SH-SY5Y (cell line): ENCODE results near the gene TRIO.
A peak's percentile ranks its signal among the peaks of the same experiment; 100 is the strongest.

ENCODE experiments used
- GATA2 ChIP-seq: IDR thresholded peaks from 2 replicates; pipeline ENCODE4 v1.6.1; 2011; ENCODE audit warnings: mild to moderate bottlenecking, low read depth, low read length
- GATA3 ChIP-seq: IDR thresholded peaks from 2 replicates; pipeline ENCODE4 v1.6.1; 2011; ENCODE audit warnings: low read depth, mild to moderate bottlenecking, low read length, moderate library complexity

TRIO gene

DNA sequence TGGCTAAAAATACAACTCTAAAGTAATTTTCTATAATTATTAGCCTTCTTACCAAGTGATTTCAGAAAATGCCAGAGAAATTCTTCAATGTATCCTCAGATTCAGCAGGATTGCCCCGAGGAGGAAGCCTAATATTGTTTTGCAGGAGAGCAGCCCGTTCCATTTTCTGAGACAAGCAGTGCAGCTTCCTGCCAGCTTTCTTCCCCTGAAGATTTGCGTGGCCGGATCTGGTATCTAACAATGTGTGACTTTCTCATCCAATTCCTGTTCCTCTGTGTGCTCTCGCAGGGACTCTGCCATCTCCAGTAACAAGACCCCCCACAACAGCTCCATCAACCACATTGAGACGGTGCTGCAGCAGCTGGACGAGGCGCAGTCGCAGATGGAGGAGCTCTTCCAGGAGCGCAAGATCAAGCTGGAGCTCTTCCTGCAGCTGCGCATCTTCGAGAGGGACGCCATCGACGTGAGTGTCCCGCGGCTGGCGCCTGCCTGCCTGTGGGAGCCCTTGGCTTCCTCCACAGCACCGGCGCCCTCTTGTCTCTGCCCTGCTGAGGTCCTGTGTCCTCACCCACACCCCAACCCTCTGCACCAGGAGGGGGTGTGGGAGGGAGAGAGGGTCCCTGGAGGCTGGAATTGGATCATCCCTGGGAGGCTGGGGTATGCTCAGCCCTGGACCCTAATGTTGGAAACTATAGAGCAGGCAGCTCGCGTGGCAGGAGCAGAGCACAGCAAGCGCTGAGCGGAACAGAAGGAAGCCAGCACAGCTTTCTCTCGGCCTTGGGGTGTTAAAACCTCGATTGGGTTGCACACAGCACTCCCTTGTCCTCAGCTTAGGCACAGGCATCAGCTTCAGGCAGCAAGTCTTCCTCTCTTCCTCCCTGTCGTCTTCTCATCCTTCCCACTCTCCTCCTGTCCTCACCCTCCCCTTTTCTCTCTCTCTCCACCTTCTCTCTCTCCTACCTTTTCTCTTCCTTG is 216.2 kb downstream of the TRIO start:
- TF ChIP-seq GATA3, result no peak
- TF ChIP-seq GATA2, result no peak

DNA sequence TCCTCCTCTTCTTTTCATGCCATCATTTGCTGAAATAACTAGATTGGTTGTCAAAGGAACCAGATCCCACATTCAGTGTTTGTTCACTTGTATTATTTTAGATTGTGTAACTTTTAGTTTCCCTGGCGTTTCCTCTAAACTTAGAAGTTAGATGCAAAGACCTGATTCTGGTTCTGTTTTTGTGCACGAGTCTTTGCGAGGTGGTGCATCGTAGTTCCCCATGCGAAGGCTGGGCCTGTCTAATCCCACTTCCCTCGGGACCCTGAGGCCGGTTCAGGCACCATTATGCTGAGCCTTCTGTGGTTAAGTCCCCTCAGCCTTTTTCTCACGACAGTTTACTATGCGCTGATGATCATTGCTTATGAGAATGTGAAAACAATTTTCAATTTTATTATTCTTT is 219.3 kb downstream of the TRIO start:
- TF ChIP-seq GATA2 (no peak), GATA3 (no peak)

DNA sequence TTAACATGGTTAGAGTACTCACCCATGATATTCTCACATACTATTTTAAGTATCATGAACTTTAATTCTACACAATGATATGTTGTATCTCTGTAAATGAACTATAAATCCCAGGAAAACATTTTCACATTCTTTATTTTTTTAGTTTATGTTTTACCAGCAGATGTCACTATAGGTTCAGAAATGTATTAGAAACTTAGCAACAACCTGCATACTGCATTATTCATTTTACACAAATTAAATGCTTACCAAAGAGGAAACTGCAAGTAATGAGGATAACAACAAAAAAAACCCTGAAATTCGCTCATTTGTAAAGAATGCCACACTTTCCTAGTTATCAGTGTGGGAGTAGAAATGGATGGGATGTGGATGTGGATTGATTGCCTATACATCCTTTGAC is 221.0 kb downstream of the TRIO start:
- TF ChIP-seq GATA3 (no peak), GATA2 (no peak)

DNA sequence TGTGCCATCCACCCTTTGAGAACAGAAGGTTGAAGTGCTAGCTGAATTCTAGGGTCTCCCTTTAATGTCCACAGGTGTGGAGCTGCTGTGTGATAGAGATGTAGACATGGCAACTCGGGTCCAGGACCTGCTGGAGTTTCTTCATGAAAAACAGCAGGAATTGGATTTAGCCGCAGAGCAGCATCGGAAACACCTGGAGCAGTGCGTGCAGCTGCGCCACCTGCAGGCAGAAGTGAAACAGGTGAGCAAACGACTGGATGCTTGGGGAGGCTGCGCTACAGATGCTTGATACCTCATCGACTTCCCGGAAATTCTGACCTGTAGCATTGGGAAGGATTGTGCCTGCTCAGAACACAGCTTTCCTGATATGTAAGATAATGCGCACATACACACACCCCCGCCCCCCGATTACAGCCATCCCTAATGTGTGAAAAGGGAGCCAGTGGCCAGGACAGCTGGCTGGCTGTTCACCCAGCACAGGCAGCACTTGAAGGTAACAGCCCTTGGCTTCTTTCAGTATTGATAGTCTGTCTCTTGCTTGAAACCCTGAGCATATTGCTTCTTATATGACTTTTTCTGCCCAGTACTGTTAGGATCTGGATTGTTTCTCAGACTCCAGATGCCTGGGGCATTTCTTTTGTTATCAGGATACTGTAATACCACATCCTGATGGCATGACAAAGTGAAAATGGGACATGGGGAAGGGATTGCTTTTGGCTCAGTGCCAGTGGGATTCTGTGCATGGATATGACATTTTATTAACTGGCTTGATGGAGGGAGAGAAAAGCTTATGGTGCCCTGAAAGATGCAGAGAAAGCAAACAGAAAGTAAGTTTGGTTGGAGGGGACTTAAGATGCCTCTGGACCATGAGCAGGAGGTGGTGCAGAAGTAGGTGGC is 221.7 kb downstream of the TRIO start:
- TF ChIP-seq GATA2 (peak; percentile 30; the same call in 1 of the 2 replicates), GATA3 (no peak)

DNA sequence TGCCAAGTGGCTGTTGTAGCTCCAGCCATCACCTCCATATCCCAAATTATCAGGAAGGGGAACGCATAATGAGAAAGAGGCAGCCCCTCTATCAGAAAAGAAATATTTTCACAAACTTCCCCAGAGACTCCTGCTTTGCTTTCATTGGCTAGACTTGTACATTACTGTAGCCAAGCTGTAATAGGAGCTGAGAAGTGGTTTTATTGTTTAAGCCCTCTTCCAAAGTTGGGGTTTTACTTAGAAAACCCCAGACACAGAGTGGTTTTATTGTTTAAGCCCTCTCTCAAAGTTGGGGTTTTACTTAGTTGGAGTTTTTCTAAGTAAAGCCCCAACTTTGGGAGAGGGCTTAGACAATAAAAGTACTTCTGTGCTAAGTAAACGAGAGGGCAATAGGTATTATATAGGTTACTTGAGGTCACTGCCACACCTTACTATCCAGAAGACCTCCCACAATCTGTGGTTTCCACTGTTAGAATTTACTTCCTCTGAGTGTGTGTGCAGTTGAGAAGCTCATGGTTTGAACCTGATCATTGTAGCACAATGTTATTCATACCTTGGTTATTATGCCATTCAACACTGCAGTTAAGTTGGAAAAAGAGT is 222.8 kb downstream of the TRIO start:
- TF ChIP-seq GATA3 (no peak), GATA2 (no peak)

DNA sequence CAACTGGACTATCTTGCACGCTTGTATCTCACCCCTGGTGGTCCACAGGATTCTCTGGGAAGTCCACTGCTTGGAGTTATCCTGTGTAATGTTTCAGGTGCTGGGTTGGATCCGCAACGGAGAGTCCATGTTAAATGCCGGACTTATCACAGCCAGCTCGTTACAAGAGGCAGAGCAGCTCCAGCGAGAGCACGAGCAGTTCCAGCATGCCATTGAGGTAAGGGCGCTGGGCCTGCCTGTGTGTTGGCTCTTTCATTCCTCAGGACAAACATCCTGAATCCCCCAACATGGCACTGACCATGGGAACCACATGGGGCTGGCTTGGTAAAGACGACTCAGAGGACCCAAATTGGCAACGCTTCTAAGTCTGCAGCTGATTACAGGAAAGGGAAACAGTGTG is 223.6 kb downstream of the TRIO start:
- TF ChIP-seq GATA3, result no peak
- no peak for TF ChIP-seq GATA2

DNA sequence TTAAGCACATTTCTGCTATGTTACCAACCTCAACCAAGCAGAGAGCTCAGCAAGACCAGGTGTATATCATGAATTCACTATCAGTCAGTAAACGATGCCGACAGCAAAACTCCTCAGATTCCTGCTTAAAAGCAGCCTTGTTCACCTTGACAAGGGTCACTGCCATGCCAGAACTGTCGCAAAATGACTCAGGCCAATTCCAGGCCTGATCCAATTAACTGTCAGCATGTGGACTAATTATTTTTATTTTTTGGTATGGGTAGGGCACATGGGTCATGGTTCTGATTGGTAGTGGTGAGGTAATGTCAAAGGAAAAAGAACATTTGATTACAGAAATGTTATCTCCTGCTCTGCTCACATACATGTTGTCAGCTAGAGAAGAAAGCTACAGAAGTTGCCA is 224.2 kb downstream of the TRIO start:
- no peak for TF ChIP-seq GATA2
- no peak for TF ChIP-seq GATA3

DNA sequence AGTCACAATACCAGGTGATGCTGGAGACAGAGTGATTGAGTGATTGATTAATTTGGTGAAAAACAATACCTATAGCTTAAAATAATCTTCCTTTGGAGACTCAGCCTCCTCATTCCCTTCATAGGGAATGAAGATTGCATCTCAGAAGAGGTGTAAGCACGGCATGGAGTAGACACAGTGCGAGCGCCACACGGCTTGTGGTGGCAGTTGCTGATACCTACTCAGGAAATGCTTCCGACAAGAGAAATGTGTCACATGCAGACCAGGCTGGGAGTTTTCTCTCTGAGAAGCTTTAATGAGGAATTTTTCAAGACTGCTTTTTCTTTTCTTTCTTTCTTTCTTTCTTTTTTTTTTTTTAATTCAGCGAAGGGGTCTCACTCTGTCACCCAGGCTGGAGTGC is 226.6 kb downstream of the TRIO start:
- no peak for TF ChIP-seq GATA2
- no peak for TF ChIP-seq GATA3

DNA sequence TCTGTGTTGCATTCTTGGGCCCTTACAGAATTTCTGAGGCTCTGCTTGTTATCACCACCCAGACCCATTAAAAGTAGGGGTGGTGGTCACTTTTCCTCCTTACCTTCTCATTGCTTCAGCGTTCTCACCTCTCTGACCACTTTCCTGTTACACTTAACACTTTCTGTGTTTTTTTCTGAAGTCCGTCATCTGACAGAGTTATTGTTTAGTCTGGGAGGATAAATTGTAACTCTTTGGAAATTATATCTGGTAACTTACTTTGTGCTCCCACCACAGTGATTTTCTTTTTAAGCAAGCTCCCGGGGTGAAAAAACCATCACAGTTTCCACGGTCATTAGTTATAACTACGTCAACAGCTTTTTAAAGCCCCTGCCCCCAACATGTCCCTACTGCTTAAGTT is 227.2 kb downstream of the TRIO start:
- no peak for TF ChIP-seq GATA3
- no peak for TF ChIP-seq GATA2

DNA sequence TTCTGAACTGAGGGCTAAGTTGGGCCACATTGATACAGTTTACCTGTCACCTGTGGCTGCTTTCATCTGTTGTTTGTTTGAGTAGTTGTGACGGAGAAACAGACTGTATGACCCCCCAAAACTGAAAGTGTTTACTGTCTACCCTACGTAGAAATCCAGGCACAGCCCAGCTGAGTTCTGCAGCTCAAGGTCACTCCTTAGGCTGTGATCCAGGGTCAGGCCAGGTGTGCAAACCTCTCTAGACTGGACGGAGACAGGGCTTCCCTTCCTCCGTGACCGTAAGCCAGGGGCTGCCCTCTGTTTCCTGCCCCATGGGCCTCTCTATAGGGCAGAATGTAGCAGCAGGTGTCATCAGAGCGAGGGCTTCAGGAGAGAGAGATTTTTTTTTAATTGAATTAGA is 230.5 kb downstream of the TRIO start:
- TF ChIP-seq GATA3 (no peak), GATA2 (no peak)

DNA sequence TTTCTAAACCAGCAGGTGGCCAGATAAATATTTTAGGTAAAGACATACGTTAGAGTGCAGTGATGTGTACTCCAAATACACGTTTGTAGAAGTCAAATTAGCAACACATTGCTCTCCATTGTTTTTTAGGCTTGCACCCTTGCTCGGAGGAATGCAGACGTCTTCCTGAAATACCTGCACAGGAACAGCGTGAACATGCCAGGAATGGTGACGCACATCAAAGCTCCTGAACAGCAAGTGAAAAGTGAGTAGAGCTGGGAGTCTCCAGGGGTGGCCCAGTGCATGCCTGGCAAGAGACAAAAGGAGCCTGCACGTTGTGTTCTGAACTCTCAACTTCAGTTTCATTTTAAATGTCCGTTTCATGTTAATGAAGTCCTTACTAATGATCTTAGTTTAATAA is 231.0 kb downstream of the TRIO start:
- no peak for TF ChIP-seq GATA2
- TF ChIP-seq GATA3, result no peak

DNA sequence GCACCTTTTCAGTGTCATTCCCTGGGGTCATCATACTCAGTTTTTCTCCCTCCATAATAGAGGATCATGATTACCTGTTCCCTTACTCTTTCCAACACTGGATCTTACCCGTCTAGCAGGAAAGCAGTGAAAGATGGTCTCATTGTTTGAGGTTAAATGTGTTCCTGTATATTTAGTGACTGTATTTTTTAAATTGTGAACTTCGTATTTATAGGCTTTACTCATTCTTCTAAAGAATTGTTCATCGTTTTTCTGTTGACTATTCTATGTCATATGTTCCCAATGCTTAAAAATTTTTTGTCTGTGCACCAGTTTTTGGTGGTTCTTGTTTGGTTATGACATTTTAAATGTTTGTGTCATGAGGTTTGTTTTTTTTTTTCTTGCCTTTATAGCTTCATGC is 233.6 kb downstream of the TRIO start:
- TF ChIP-seq GATA3, result no peak
- no peak for TF ChIP-seq GATA2

DNA sequence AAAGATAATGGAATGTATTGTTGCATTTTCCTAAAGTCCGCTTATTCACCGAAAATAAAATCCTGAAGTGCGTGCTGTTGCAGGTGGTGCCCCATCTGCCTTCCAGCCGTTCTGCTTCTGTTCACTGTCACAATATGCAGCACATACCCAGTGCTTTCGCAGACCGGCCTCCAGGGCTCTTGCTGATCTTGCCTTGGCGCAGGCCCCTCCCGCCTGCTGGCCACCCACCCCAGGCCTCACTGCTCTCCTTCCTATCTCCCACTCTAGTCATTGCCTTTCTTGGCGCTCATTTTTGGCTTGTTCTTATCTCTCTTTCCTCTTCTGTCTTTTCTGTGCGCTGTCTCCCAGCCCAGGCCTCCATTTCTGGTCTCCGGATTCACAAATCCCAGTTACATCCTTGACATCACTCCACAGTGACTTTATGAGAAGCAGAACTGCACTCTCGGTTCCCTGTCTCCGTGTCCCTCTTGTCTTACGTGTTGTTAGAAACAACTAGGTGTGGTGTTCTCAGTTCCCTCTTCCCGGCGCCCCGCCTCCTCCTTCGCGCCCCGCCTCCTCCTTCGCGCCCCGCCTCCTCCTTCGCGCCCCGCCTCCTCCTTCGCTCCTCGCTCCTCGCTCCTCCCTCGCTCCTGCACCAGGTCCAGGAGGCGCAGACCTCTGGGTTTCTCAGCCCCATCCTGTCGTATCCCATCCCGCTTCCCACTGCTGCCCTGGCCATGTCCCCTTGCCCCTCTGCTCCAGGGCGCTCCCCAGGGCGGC is 236.8 kb downstream of the TRIO start:
- no peak for TF ChIP-seq GATA2
